HUDEP-2 (cell line): ENCODE results near the gene HAPLN2.
A peak's percentile ranks its signal among the peaks of the same experiment; 100 is the strongest.

Source experiments
- DNase-seq, 76 experiments: peaks; one replicate each; lab custom pipeline; 2025; ENCODE audit not compliant: unreplicated experiment in 76 of 76; lab: John Stamatoyannopoulos, UW

Gene HAPLN2

GRCh38 chr1:156643049-156643777, 24.0 kb downstream of the HAPLN2 start:
- DNase-seq: no peak

GRCh38 chr1:156643778-156644092, 24.5 kb downstream of the HAPLN2 start:
- DNase-seq: no peak

- DNase-seq: no peak
These were observed 24.9 kb downstream of the HAPLN2 start for GRCh38 chr1:156644146-156644545.

- DNase-seq: no peak
These were observed 25.4 kb downstream of the HAPLN2 start for GRCh38 chr1:156644640-156645039.

GRCh38 chr1:156645056-156645455, 25.8 kb downstream of the HAPLN2 start:
- DNase-seq: no peak

DNA sequence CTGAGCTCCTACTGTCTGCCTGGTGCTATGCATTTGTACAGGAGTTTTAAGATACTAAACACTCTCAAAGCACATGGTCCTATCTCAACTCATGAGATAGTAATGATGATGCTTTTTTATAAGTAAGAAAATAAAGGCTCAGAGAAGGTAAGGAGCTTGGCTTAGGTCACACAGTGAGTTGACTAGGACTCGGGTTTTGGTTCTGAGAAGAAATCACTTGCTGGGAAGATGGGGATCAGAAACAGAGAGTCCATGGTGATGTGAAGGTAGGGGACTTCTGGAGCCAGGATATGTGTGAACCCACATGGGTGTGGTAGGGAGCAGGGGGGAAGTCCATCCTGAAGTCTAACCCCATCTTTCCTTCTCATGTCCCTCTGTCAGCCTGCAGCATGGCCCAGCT, 26.5 kb downstream of the HAPLN2 start:
- DNase-seq: no peak

GRCh38 chr1:156646738-156647211, 27.6 kb downstream of the HAPLN2 start:
- DNase-seq: no peak

- DNase-seq: no peak
These were observed 28.1 kb downstream of the HAPLN2 start for GRCh38 chr1:156647351-156647750.

- DNase-seq: no peak
These were observed 29.3 kb downstream of the HAPLN2 start for GRCh38 chr1:156648496-156648895.

DNA sequence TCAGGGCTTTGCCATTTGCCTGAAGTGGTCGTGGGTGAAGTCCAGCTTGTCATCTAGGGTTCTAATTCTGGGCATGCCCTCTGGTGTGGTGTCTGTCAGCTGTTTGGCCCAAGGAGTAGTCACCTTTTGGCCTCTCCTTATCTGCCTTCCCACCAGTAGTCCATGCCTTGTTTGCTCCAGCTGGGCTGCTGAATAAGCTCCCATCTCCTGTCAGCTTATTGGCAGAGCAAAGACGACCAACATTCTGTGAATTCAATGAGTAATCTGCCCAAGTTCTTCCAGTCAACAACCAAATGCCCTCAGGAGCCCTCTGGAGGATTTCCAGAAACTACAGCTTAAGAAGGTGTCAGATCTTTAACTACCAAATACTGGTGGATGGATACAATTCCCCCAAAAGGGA, 29.7 kb downstream of the HAPLN2 start:
- DNase-seq: no peak

DNA sequence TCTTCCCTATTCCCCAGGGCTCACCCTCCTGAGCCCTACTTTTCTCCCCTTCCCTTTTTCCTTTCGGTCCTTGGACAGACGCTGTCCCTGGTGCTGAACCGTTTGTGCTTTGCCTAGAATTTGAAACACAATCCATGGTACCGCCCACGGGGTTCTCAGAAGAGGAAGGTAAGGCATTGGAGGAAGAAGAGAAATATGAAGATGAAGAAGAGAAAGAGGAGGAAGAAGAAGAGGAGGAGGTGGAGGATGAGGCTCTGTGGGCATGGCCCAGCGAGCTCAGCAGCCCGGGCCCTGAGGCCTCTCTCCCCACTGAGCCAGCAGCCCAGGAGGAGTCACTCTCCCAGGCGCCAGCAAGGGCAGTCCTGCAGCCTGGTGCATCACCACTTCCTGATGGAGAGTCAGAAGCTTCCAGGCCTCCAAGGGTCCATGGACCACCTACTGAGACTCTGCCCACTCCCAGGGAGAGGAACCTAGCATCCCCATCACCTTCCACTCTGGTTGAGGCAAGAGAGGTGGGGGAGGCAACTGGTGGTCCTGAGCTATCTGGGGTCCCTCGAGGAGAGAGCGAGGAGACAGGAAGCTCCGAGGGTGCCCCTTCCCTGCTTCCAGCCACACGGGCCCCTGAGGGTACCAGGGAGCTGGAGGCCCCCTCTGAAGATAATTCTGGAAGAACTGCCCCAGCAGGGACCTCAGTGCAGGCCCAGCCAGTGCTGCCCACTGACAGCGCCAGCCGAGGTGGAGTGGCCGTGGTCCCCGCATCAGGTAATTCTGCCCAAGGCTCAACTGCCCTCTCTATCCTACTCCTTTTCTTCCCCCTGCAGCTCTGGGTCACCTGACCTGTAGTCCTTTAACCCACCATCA, 33.1 kb downstream of the HAPLN2 start:
- DNase-seq: peak in 19 of 76 experiments; percentile 2 to 40 (median 14)

- no peak for DNase-seq
These were observed 33.8 kb downstream of the HAPLN2 start for GRCh38 chr1:156652992-156653355.

- DNase-seq: no peak
These were observed 35.5 kb downstream of the HAPLN2 start for GRCh38 chr1:156654700-156655099.

GRCh38 chr1:156655151-156655903, 36.1 kb downstream of the HAPLN2 start:
- no peak for DNase-seq

- no peak for DNase-seq
These were observed 36.8 kb downstream of the HAPLN2 start for GRCh38 chr1:156655904-156656516.

GRCh38 chr1:156656806-156657740, 37.9 kb downstream of the HAPLN2 start:
- peak in 55 of 76 experiments; percentile 2 to 70 (median 42) for DNase-seq

DNA sequence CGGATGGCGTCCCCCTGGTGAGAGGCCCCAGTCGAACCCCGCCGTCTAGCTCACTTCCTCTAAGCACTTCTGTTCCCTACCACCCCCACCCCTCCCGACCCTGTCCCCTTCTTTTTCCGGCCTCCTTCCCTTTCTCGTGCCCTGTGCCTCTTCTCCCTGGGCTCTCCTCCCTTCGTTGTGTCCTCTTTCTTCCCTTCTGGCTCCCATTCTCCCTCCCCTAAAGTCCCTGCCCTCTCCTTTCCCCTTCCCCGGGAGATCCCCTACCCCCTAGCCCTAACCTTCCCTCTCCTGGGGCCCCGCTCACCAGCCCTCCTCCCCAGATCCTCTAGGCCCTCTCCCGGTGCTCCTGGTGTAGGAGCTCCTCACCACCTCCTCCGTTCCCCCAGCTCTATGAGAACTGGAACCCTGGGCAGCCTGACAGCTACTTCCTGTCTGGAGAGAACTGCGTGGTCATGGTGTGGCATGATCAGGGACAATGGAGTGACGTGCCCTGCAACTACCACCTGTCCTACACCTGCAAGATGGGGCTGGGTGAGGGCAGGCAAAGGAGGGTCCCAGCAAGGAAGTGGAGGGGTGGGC, 38.6 kb downstream of the HAPLN2 start:
- DNase-seq: no peak

GRCh38 chr1:156658496-156658895, 39.3 kb downstream of the HAPLN2 start:
- DNase-seq: no peak

DNA sequence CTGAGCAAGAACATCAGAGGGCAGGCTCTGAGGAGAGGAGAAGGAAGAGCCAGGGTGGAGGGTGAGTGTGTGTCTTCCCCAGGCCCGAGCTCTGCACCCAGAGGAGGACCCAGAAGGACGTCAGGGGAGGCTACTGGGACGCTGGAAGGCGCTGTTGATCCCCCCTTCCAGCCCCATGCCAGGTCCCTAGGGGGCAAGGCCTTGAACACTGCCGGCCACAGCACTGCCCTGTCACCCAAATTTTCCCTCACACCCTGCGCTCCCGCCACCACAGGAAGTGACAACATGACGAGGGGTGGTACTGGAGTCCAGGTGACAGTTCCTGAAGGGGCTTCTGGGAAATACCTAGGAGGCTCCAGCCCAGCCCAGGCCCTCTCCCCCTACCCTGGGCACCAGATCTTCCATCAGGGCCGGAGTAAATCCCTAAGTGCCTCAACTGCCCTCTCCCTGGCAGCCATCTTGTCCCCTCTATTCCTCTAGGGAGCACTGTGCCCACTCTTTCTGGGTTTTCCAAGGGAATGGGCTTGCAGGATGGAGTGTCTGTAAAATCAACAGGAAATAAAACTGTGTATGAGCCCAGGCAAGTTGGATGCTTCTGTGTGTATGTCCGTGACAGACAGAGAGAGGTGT, 39.8 kb downstream of the HAPLN2 start:
- DNase-seq: no peak
